K562 (cell line): ENCODE data around the gene CALHM2. TPM values are rescaled to one million over a fixed set of nuclear protein-coding genes. Genes with fewer than 3 reads are reported as not detected.

Source experiments
- ATAC-seq: fragments of 200-7000 bp; cut with Tn5 transposase; 3 replicates; pipeline ENCODE4 v1.9.1; 2020; ENCODE audit warnings: moderate library complexity
- BruUV-seq: library from RNA; stranded (reverse); fragments of 400-500 nt; replicated peaks from 2 replicates; lab custom pipeline; 2021; lab: Mats Ljungman, UMichigan
- CTCF ChIA-PET: fragments of 300-600 bp; formaldehyde crosslinking; extraction: SDS; loops from one replicate; lab custom pipeline; 2021; ENCODE audit warnings: low intra/inter-chr PET ratio; lab: Yijun Ruan, JAX
- POLR2A ChIA-PET: fragments of 300-600, 350-650 bp; sonication (Branson Sonifier 250); formaldehyde crosslinking; extraction: SDS; loops from one replicate; lab custom pipeline; 2021; ENCODE audit warnings: antibody characterized with exemption, inconsistent platforms; lab: Yijun Ruan, JAX
- DNase-seq, 4 experiments: peaks; one replicate each; pipeline versions ENCODE4 v3.0.0 to v3.0.0-alpha.2; 2011 to 2018; ENCODE audit warnings: low spot score in 3 of 4, mixed read lengths in 3 of 4; ENCODE audit errors: extremely low read depth in 1 of 4
- FAIRE-seq: peaks from 2 replicates; lab custom pipeline; 2011; peaks lifted over from hg19 to GRCh38; lab: Jason Lieb, UNC
- H2AFZ ChIP-seq: 2 replicates; pipeline ENCODE4 v1.6.0; 2011; ENCODE audit warnings: low read depth, low read length, control low read depth, inconsistent platforms
- H3K27ac ChIP-seq: fragments of 200-600 bp; 3 replicates; pipeline ENCODE4 v1.8.0; 2011; ENCODE audit warnings: low read depth, mild to moderate bottlenecking, control low read depth, inconsistent platforms, low read length, moderate library complexity, mixed read lengths; ENCODE audit errors: extremely low read depth
- H3K27me3 ChIP-seq, 2 experiments: fragments of 300-600 bp in 1 of 2; 2 replicates in 1 of 2; 3 replicates in 1 of 2; pipeline versions ENCODE4 v1.6.0 to v1.8.0; 2011; ENCODE audit warnings: inconsistent platforms in 2 of 2, low read length in 2 of 2, mild to moderate bottlenecking in 1 of 2, mixed read lengths in 1 of 2, moderate library complexity in 1 of 2; ENCODE audit not compliant: control insufficient read depth in 2 of 2, insufficient read depth in 2 of 2
- H3K36me3 ChIP-seq: fragments of 300-600 bp; 3 replicates; pipeline ENCODE4 v1.8.0; 2011; ENCODE audit warnings: mild to moderate bottlenecking, low read length, inconsistent platforms; ENCODE audit not compliant: control insufficient read depth, insufficient read depth
- H3K4me1 ChIP-seq, 2 experiments: fragments of 200-600 bp in 1 of 2; replicated peaks in 1 of 2; 2 replicates in 1 of 2; 3 replicates in 1 of 2; pipeline versions ENCODE4 v1.5.1 to v1.8.0; 2011; ENCODE audit warnings: inconsistent platforms in 2 of 2, low read length in 2 of 2, mild to moderate bottlenecking in 1 of 2, mixed read lengths in 1 of 2, moderate library complexity in 1 of 2; ENCODE audit not compliant: control insufficient read depth in 2 of 2, insufficient read depth in 2 of 2
- H3K4me2 ChIP-seq: 2 replicates; pipeline ENCODE4 v1.6.1; 2011; ENCODE audit warnings: low read length, control low read depth, inconsistent platforms, mixed read lengths; ENCODE audit not compliant: insufficient read depth
- H3K4me3 ChIP-seq: fragments of 200-600 bp; sonication (generic), shearing (Covaris generic); 2 replicates; pipeline ENCODE4 v1.5.1; 2016; ENCODE audit warnings: control low read depth, inconsistent platforms
- H3K79me2 ChIP-seq: fragments of 200-600 bp; 3 replicates; pipeline ENCODE4 v1.8.0; 2011; ENCODE audit warnings: low read length, inconsistent platforms; ENCODE audit not compliant: control insufficient read depth, insufficient read depth
- H3K9ac ChIP-seq, 2 experiments: 2 replicates each; pipeline versions ENCODE4 v1.6.0 to v1.6.1; 2011; ENCODE audit warnings: low read depth in 2 of 2, low read length in 2 of 2, control low read depth in 1 of 2, inconsistent platforms in 1 of 2, mild to moderate bottlenecking in 1 of 2, mixed read lengths in 1 of 2; ENCODE audit not compliant: insufficient read depth in 1 of 2
- H3K9me1 ChIP-seq: one replicate; pipeline ENCODE4 v1.6.0; 2011; ENCODE audit warnings: inconsistent platforms, mild to moderate bottlenecking, low read length, moderate library complexity; ENCODE audit not compliant: control insufficient read depth, insufficient read depth
- H3K9me3 ChIP-seq: replicated peaks from 2 replicates; pipeline ENCODE4 v1.5.1; 2011; ENCODE audit warnings: low read depth, low read length, inconsistent platforms; ENCODE audit not compliant: control insufficient read depth, insufficient read depth
- H4K20me1 ChIP-seq: replicated peaks from 2 replicates; pipeline ENCODE4 v1.6.1; 2011; ENCODE audit warnings: low read length, inconsistent platforms, mixed read lengths; ENCODE audit not compliant: control insufficient read depth, insufficient read depth
- LEF1 ChIP-seq: fragments of 450-650 bp; IDR thresholded peaks from 2 replicates; pipeline ENCODE4 v1.6.1; 2016; ENCODE audit warnings: mild to moderate bottlenecking
- PHF20 ChIP-seq: fragments of 450-650 bp; IDR thresholded peaks from 2 replicates; pipeline ENCODE4 v1.6.1; 2018; ENCODE audit not compliant: partially characterized antibody
- REST ChIP-seq, 2 experiments: fragments of 450-650 bp; formaldehyde crosslinking in 1 of 2; IDR thresholded peaks; 2 replicates each; pipeline versions ENCODE4 v1.4.0 to v1.6.1; 2014 to 2020; ENCODE audit warnings: mild to moderate bottlenecking in 2 of 2, borderline replicate concordance in 1 of 2, low read depth in 1 of 2
- SAP30 ChIP-seq: fragments of 200-600 bp; sonication (generic); IDR thresholded peaks from 2 replicates; pipeline ENCODE4 v1.6.1; 2012; ENCODE audit warnings: borderline replicate concordance, low read depth, mild to moderate bottlenecking, moderate library complexity, low read length, control low read depth, inconsistent platforms; ENCODE audit not compliant: insufficient read depth, poor library complexity, severe bottlenecking
- ZNF311 ChIP-seq: fragments of 250-450 bp; sonication (Bioruptor Pico); IDR thresholded peaks from 2 replicates; pipeline ENCODE4 v1.4.0; 2020; ENCODE audit warnings: mild to moderate bottlenecking, moderate library complexity
- WGBS: fragments of 100-300 bp; shearing (Covaris generic); methylation state at CpG from one replicate; pipeline ENCODE4 v1.1.6; 2016; ENCODE audit warnings: low coverage, mixed read lengths; ENCODE audit not compliant: insufficient coverage; ENCODE audit errors: missing lambda C conversion rate; 5-methylcytosine and 5-hydroxymethylcytosine counted together
- in situ Hi-C: fragments of 300-500 bp; cut with MboI; formaldehyde crosslinking; loops from 4 replicates; pipeline ENCODE4 v1.15.0; 2018; ENCODE audit warnings: inconsistent platforms, mixed read lengths
- intact Hi-C: fragments of 100-400 bp; cut with micrococcal nuclease; formaldehyde crosslinking; loops from 2 replicates; pipeline ENCODE4 v1.14.2; 2022
- polyA plus RNA-seq, 8 experiments: library from polyadenylated mRNA; depleted of rRNA in 4 of 8; stranded (reverse) in 5 of 8; unstranded in 3 of 8; fragments of >200 nt; fragmentation: Nextera tagmentation in 2 of 8; fragmentation: Illumina TruSeq in 1 of 8; extraction: Ambion mirVana in 2 of 8; extraction: Trizol in 1 of 8; gene quantifications; 2 replicates each; pipeline versions ENCODE4 v1.2.1 to v1.2.3, GENCODE V29; 2011 to 2014; ENCODE audit warnings: inconsistent platforms in 1 of 8, missing spikeins in 1 of 8
- total RNA-seq, 7 experiments: library from RNA; depleted of rRNA in 6 of 7; stranded (reverse); fragments of >200 nt in 6 of 7; fragmentation: Illumina TruSeq in 2 of 7; extraction: Trizol in 2 of 7; gene quantifications; 2 replicates each; pipeline versions ENCODE4 v1.2.1 to v1.2.3, GENCODE V29; 2011 to 2021; ENCODE audit warnings: low replicate concordance in 1 of 7
- TF ChIP-seq, protein P1 (sequence below), 3 experiments: IDR thresholded peaks in 2 of 3; conservative IDR thresholded peaks in 1 of 3; 2 replicates each; pipeline ENCODE4 v1.5.1; 2011 to 2012; ENCODE audit warnings: low read length in 3 of 3, mild to moderate bottlenecking in 3 of 3, control low read depth in 2 of 3, improper control_type of control experiment in 1 of 3, inconsistent platforms in 1 of 3, low read depth in 1 of 3, mixed read lengths in 1 of 3, moderate library complexity in 1 of 3; ENCODE audit not compliant: insufficient read depth in 2 of 3
- TF ChIP-seq, protein P2 (sequence below): IDR thresholded peaks from 2 replicates; pipeline ENCODE4 v1.6.1; 2011; ENCODE audit warnings: borderline replicate concordance, low read depth, mild to moderate bottlenecking, moderate library complexity, low read length; ENCODE audit not compliant: insufficient read depth, poor library complexity, severe bottlenecking

The CALHM2 gene
- total and polyA plus RNA-seq, 9 of the 15 experiments (the other 6 are each of a cell fraction or from before 2014, with no cell fraction given): 0.08 to 0.14 (median 0.13) TPM; not detected in 6

- H3K27me3 ChIP-seq: 0 out of 5 replicates have a peak, but pooled peaks cover 0 to 3% of the 10 kb centered on the region in 2 experiments
- in situ Hi-C loops (loop anchor here (10.0 kb wide), 1 partner anchor 647 kb away; the partner anchor contains the start of gene CYP17A1), intact Hi-C loops (loop anchor here (10.0 kb wide), 2 partner anchors 567 to 647 kb away; partner anchors contain the start of genes CNNM2 and CYP17A1)
- H2AFZ ChIP-seq: peak overlapping the region; percentile 27; the same call in 1 of the 2 replicates
- ATAC-seq: peak; percentile 88
- BruUV-seq: no TSS peak
- CTCF ChIA-PET: interaction anchor here (0.6 kb wide), 1 partner anchor 66 kb away, joined by 5 read pairs; no protein-coding TSS in a partner anchor
- FAIRE-seq: peak; percentile 88
- H3K4me3 ChIP-seq: no peak overlapping the region
- no peaks in the 10 kb centered on the region for H3K9me3 ChIP-seq
- DNase-seq: peak; percentile 51 to 73 (median 57)
- peaks cover 0 to 10% of the 10 kb centered on the region in 2 experiments; a peak in 2 of 5 replicates for H3K4me1 ChIP-seq
- H3K27ac ChIP-seq: no peak overlapping the region
- H4K20me1 ChIP-seq: no peaks in the 10 kb centered on the region
- no peaks in the 10 kb centered on the region for H3K9me1 ChIP-seq
- POLR2A ChIA-PET: no interaction called here
- H3K79me2 ChIP-seq: no peaks in the 10 kb centered on the region
- 42% methylated on average over 11 of the region's 12 CpGs for WGBS
- H3K4me2 ChIP-seq: no peak overlapping the region
- no peak overlapping the region for H3K9ac ChIP-seq
- H3K36me3 ChIP-seq: no peaks in the 10 kb centered on the region
- peak; percentile 52; the same call in 1 of the 2 replicates for TF ChIP-seq REST (IDR thresholded peaks at IDR 0.05; ENCODE audit: borderline replicate concordance)
- no peak for TF ChIP-seq REST (CRISPR knock-in tag; IDR thresholded peaks at IDR 0.05; ENCODE audit: low read depth)
- TF ChIP-seq, protein P1, sequence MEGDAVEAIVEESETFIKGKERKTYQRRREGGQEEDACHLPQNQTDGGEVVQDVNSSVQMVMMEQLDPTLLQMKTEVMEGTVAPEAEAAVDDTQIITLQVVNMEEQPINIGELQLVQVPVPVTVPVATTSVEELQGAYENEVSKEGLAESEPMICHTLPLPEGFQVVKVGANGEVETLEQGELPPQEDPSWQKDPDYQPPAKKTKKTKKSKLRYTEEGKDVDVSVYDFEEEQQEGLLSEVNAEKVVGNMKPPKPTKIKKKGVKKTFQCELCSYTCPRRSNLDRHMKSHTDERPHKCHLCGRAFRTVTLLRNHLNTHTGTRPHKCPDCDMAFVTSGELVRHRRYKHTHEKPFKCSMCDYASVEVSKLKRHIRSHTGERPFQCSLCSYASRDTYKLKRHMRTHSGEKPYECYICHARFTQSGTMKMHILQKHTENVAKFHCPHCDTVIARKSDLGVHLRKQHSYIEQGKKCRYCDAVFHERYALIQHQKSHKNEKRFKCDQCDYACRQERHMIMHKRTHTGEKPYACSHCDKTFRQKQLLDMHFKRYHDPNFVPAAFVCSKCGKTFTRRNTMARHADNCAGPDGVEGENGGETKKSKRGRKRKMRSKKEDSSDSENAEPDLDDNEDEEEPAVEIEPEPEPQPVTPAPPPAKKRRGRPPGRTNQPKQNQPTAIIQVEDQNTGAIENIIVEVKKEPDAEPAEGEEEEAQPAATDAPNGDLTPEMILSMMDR (IDR thresholded peaks at IDR 0.05 in 2 of 3, conservative IDR thresholded peaks at IDR 0.05 in 1 of 3; ENCODE audit: insufficient read depth in 2 of 3, low read depth in 1 of 3, low read length in 3 of 3): peak; percentile 33 to 59 (median 53); a peak in 4 of 6 replicates
- TF ChIP-seq LEF1: peak; percentile 55; the same call in 1 of the 2 replicates
- TF ChIP-seq, protein P2, sequence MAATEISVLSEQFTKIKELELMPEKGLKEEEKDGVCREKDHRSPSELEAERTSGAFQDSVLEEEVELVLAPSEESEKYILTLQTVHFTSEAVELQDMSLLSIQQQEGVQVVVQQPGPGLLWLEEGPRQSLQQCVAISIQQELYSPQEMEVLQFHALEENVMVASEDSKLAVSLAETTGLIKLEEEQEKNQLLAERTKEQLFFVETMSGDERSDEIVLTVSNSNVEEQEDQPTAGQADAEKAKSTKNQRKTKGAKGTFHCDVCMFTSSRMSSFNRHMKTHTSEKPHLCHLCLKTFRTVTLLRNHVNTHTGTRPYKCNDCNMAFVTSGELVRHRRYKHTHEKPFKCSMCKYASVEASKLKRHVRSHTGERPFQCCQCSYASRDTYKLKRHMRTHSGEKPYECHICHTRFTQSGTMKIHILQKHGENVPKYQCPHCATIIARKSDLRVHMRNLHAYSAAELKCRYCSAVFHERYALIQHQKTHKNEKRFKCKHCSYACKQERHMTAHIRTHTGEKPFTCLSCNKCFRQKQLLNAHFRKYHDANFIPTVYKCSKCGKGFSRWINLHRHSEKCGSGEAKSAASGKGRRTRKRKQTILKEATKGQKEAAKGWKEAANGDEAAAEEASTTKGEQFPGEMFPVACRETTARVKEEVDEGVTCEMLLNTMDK: peak; percentile 56
- TF ChIP-seq SAP30: no peak
- peak; percentile 65 for TF ChIP-seq PHF20
- TF ChIP-seq ZNF311 (CRISPR knock-in tag): no peak
These were observed 29.9 kb upstream of the CALHM2 start for GRCh38 chr10:103481974-103482531.
